Neural crest cell (in vitro differentiated cells): ENCODE data around the gene SIM1. TPM values are rescaled to one million over a fixed set of nuclear protein-coding genes. Genes with fewer than 3 reads are reported as not detected.
A peak's percentile ranks its signal among the peaks of the same experiment; 100 is the strongest.

ENCODE experiments used
- DNase-seq: peaks from one replicate; pipeline ENCODE4 v3.0.0; 2021; ENCODE audit warnings: low read depth, mixed read lengths, low spot score
- H3K27ac Mint-ChIP-seq: one replicate; pipeline ENCODE4 v1.8.0; 2021; ENCODE audit warnings: mild to moderate bottlenecking, mixed read lengths; ENCODE audit not compliant: unreplicated experiment
- H3K27me3 Mint-ChIP-seq: 2 replicates; pipeline ENCODE4 v1.8.0; 2021; ENCODE audit warnings: low read depth, mild to moderate bottlenecking, mixed read lengths
- H3K36me3 Mint-ChIP-seq: 2 replicates; pipeline ENCODE4 v1.8.0; 2021; ENCODE audit warnings: low read depth, mild to moderate bottlenecking, mixed read lengths
- H3K4me1 Mint-ChIP-seq: 2 replicates; pipeline ENCODE4 v1.8.0; 2021; ENCODE audit warnings: mixed read lengths
- H3K4me3 Mint-ChIP-seq: one replicate; pipeline ENCODE4 v1.8.0; 2021; ENCODE audit warnings: mild to moderate bottlenecking, mixed read lengths
- H3K9me3 Mint-ChIP-seq: 2 replicates; pipeline ENCODE4 v1.8.0; 2021; ENCODE audit warnings: mixed read lengths
- total RNA-seq: library from RNA; stranded (reverse); gene quantifications from 2 replicates; pipeline ENCODE4 v1.2.1, GENCODE V29; 2021
- TF ChIP-seq, protein P1 (sequence below): fragments of 200-600 bp; sonication (generic); conservative IDR thresholded peaks from 2 replicates; pipeline ENCODE4 v1.5.0; 2021; ENCODE audit warnings: antibody characterized with exemption, mild to moderate bottlenecking

The SIM1 gene
- total RNA-seq, 1 donor from 2014 or later, result 0.58 TPM

DNA sequence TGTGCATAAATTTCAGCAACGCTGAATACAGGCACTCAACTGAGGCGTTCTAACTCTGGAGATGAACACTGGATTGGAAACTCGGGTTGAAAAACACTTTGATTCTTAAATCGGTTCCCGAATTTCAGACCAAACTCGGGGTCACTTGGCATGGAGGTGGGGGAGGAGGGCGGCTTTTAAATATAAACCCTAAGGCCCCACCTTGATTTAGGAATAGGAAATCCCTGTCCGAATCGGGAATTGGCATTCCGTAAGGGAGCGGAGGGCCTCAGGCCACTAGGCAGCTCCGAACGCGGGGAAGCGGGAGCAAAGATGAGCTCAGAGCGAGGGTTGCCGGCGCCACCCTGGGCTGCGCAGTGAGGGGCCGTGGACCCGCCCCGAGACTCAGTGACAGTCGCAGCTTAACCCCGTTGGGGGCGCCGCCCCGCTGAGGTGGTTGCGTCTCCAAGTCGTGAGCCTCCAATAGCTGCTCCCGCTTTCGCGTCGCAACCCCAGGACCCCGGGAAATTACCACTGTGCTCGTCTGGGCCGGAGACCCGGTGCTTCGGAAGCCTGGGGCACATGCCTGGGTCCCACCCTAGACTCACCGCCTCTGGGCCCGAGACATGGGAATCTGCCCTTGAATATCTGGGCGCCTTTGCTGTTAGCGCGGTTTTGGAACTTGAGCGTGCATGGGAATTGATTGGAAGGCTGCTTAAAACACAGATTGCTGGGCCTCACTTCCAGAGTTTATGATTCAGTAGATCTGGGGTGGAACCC lies 4.6 kb upstream of the SIM1 start:
- no peak overlapping the region for H3K27ac Mint-ChIP-seq
- H3K9me3 Mint-ChIP-seq, result no peaks in the 10 kb centered on the region
- peaks cover 99% of the 10 kb centered on the region for H3K27me3 Mint-ChIP-seq
- no peak overlapping the region for H3K4me3 Mint-ChIP-seq
- DNase-seq, result no peak
- TF ChIP-seq, protein P1, sequence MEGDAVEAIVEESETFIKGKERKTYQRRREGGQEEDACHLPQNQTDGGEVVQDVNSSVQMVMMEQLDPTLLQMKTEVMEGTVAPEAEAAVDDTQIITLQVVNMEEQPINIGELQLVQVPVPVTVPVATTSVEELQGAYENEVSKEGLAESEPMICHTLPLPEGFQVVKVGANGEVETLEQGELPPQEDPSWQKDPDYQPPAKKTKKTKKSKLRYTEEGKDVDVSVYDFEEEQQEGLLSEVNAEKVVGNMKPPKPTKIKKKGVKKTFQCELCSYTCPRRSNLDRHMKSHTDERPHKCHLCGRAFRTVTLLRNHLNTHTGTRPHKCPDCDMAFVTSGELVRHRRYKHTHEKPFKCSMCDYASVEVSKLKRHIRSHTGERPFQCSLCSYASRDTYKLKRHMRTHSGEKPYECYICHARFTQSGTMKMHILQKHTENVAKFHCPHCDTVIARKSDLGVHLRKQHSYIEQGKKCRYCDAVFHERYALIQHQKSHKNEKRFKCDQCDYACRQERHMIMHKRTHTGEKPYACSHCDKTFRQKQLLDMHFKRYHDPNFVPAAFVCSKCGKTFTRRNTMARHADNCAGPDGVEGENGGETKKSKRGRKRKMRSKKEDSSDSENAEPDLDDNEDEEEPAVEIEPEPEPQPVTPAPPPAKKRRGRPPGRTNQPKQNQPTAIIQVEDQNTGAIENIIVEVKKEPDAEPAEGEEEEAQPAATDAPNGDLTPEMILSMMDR, result no peak
- no peaks in the 10 kb centered on the region for H3K36me3 Mint-ChIP-seq
- peaks cover 8% of the 10 kb centered on the region for H3K4me1 Mint-ChIP-seq

DNA sequence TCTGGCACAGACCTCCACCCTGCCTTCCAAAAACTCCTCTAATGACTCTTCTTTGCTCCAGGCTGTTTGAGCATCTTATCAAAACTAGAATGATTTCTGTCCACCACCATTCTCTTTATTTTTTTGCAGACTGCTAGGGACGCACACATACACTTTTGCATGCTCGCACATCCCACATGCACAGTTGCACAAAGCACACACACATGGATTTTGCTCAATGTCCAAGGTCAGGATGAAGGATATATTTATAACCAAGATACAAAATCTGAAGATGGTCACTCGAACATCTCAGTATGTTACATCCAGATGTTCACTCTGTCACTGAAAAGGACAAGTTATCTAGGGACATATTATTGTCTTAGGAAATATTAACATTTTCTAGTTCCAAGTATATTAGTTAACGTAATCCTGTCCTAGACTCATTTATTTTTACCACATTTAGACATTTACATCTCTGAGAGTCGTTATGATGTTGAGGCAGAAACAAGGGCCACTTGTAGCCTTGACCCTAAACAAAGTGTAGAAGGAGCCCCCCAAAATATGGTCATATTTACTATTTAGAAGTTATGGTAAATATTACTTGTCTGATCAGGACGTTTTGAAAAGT lies 3.4 kb upstream of the SIM1 start:
- H3K27me3 Mint-ChIP-seq, result peaks cover 87% of the 10 kb centered on the region
- no peak for DNase-seq
- TF ChIP-seq, protein P1, result no peak
- no peak overlapping the region for H3K27ac Mint-ChIP-seq
- peaks cover 11% of the 10 kb centered on the region for H3K4me1 Mint-ChIP-seq
- H3K9me3 Mint-ChIP-seq, result no peaks in the 10 kb centered on the region
- no peaks in the 10 kb centered on the region for H3K36me3 Mint-ChIP-seq
- peak overlapping the region; percentile 1 for H3K4me3 Mint-ChIP-seq

DNA sequence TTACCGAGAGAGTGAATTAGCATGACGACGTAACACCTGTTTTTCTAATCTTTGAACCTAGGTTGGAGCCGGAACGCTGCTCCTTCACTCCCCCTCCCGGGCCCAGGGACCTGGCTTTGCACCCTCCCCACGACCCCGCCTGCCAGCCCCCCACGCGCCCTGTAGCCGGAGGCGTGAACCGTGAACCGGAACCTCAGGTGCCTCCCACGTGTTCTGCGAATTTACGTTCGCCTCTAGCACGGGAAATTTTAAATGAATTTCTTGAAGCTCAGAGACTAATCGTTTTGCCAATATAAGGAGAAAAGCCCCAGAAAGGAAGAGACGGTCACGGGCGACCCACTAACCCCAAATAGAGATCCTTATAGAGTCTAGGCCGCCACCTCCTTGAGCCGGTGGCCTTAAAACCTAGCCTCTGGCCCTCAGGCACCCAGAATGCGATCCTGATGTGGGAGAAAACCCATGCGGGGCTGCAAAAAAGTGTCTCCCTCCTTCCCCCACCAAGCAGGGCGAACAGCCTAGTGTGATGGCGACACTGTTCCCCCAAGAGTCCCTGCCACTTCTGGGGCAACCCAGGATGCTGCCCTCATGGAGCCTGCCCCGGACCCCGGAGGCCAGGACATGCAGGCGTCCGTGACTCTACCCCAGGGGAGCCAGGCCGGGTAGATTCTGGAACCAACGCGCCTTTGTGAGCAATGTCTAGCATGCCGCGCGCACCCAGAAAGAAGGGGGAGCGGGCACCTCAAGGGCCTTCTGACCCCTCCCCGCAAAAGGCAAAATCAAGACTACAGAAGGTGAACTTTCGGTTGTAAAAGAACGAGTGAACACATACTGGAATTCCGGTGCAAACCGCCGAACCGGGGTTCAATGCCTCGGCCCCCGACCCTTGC lies 2.7 kb upstream of the SIM1 start:
- Mint-ChIP-seq H3K27ac (no peak overlapping the region), H3K9me3 (no peaks in the 10 kb centered on the region), H3K27me3 (peaks cover 80% of the 10 kb centered on the region), H3K36me3 (no peaks in the 10 kb centered on the region), H3K4me1 (peaks cover 11% of the 10 kb centered on the region), H3K4me3 (peak overlapping the region; percentile 1)
- no peak for DNase-seq
- TF ChIP-seq, protein P1, result no peak

DNA sequence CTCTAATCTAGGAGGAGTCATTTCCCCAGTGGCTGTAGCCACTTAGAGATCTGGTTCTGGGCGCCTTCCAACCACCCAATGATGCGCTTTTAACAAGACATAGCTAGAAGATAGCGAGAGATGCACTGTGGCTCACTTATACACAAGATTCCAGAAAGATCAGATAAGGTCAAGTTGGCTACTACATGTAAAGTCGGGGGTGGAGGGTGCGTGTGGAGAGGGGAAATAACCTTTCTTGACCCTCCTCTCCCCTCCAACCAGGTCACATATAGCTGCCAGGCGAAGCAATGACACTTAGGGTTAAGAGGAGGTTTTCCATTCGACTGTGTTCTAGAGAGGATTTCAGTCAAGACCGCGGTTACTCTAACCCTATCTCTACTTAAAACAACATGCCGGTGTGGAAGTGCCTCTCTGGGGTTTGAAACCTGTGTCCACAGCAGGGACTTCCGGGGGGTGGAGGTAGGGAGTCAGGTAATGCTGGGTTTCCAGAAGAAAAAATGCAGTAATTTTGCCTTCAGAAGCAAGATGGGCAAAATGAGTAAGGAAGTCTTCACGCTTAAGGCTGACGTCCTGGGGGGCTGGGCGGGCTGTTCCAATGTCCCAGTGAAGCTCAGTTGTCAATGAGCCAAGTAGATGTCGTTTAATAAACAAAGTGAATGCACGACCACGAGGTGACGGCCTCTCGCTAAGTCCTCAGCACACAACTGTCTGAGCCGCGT lies 1.8 kb upstream of the SIM1 start:
- Mint-ChIP-seq H3K4me3 (peak overlapping the region; percentile 25), H3K27ac (no peak overlapping the region), H3K27me3 (peaks cover 72% of the 10 kb centered on the region), H3K9me3 (no peaks in the 10 kb centered on the region), H3K4me1 (peaks cover 11% of the 10 kb centered on the region), H3K36me3 (no peaks in the 10 kb centered on the region)
- DNase-seq, result no peak
- TF ChIP-seq, protein P1, result no peak

DNA sequence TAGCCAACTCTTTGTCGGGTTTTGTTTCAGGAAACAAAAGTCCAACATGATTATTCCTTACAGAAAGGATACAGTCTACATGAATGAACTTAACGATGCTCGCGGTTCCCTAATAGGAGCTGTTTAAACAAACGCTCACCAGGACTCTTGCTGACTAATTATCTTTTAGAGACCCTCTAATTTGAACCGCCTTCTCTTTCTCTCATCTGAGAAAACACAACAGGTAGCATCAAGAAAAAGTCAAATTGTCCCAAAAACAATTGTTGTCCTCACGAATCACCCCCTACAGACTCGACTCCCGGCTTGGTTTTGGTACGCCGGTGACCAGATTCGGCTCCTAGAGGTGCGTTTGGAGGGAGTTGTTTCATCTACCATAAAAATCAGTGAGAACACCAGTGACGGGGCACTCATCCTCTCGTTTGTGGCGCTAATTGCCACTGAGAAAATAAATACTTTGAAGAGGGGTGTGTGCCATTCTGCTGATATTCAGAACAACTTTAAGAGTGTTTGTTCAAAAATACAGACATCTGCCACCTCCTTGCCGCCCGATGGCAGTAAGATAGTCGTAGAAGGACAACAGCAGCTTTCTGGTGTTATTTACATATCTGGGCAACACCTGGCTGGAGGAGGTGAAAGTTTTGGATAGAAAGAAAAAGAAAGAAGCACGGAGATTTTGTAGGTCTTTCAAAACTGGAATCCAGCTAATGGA lies 1.1 kb upstream of the SIM1 start:
- TF ChIP-seq, protein P1, result no peak
- peak overlapping the region; percentile 79 for H3K4me3 Mint-ChIP-seq
- peaks cover 11% of the 10 kb centered on the region for H3K4me1 Mint-ChIP-seq
- no peaks in the 10 kb centered on the region for H3K9me3 Mint-ChIP-seq
- H3K36me3 Mint-ChIP-seq, result no peaks in the 10 kb centered on the region
- H3K27ac Mint-ChIP-seq, result no peak overlapping the region
- no peak for DNase-seq
- H3K27me3 Mint-ChIP-seq, result peaks cover 65% of the 10 kb centered on the region
